B cell (primary cell): ENCODE measurements around the gene ZNF736. TPM values are rescaled to one million over a fixed set of nuclear protein-coding genes. Genes with fewer than 3 reads are reported as not detected.

Experiments
- ATAC-seq: fragments of 200-7000 bp; cut with Tn5 transposase; one replicate; pipeline ENCODE4 v1.10.0; 2021; ENCODE audit warnings: low read depth, mild to moderate bottlenecking, moderate number of reproducible peaks, moderate library complexity
- CTCF ChIA-PET: fragments of 350-600 bp; sonication (Branson Sonifier 250); formaldehyde crosslinking; loops from one replicate; lab custom pipeline; 2021; ENCODE audit warnings: antibody characterized with exemption, inconsistent platforms; lab: Charles Lee
- POLR2A ChIA-PET: fragments of 350-600 bp; sonication (Branson Sonifier 250); formaldehyde crosslinking; loops from one replicate; lab custom pipeline; 2021; ENCODE audit warnings: antibody characterized with exemption; lab: Charles Lee
- DNase-seq: peaks from one replicate; pipeline ENCODE4 v3.0.0; 2013
- H2AFZ ChIP-seq: 2 replicates; pipeline ENCODE4 v1.6.1; 2012; ENCODE audit warnings: mild to moderate bottlenecking, low read depth, low read length; ENCODE audit not compliant: insufficient read depth, poor library complexity, severe bottlenecking
- H3K27ac ChIP-seq, 2 donors: 1 replicate in 1 of 2; 2 replicates in 1 of 2; pipeline ENCODE4 v1.5.1; 2012 to 2013; ENCODE audit warnings: low read length in 2 of 2, mild to moderate bottlenecking in 2 of 2, moderate library complexity in 1 of 2
- H3K27me3 ChIP-seq, 4 experiments: fragments of 200-600 bp in 1 of 4; sonication (generic) in 1 of 4; replicated peaks in 1 of 4; 1 replicate in 2 of 4; 2 replicates in 2 of 4; pipeline versions ENCODE4 v1.6.1 to v1.7.0; 2013 to 2016; ENCODE audit warnings: low read length in 3 of 4, mild to moderate bottlenecking in 2 of 4, mixed read lengths in 1 of 4, moderate library complexity in 1 of 4; ENCODE audit not compliant: insufficient read depth in 4 of 4, control insufficient read depth in 3 of 4; ENCODE audit errors: control extremely low read depth in 1 of 4
- H3K36me3 ChIP-seq, 2 experiments: replicated peaks in 1 of 2; 1 replicate in 1 of 2; 2 replicates in 1 of 2; pipeline versions ENCODE4 v1.6.1 to v1.7.1; 2013; ENCODE audit warnings: low read length in 1 of 2; ENCODE audit not compliant: insufficient read depth in 2 of 2, control insufficient read depth in 1 of 2; ENCODE audit errors: control extremely low read depth in 1 of 2, extremely low read depth in 1 of 2
- H3K4me1 ChIP-seq, 2 donors: fragments of 200-600 bp in 1 of 2; sonication (generic) in 1 of 2; 1 replicate in 1 of 2; 2 replicates in 1 of 2; pipeline versions ENCODE4 v1.5.1 to v1.6.1; 2013 to 2017; ENCODE audit warnings: low read length in 2 of 2; ENCODE audit not compliant: control insufficient read depth in 2 of 2, insufficient read depth in 2 of 2
- H3K4me2 ChIP-seq: replicated peaks from 2 replicates; pipeline ENCODE3; 2012; ENCODE audit warnings: mild to moderate bottlenecking, low read depth, low read length; ENCODE audit not compliant: poor library complexity, severe bottlenecking
- H3K4me3 ChIP-seq, 5 experiments: fragments of 200-600 bp in 1 of 5; sonication (generic) in 1 of 5; 1 replicate in 3 of 5; 2 replicates in 2 of 5; pipeline versions ENCODE4 v1.5.1 to v1.7.0; 2011 to 2016; ENCODE audit warnings: low read length in 4 of 5, mild to moderate bottlenecking in 4 of 5, low read depth in 2 of 5, control low read depth in 1 of 5, moderate library complexity in 1 of 5; ENCODE audit not compliant: insufficient read depth in 1 of 5; ENCODE audit errors: control extremely low read depth in 1 of 5, extremely low read depth in 1 of 5
- H3K79me2 ChIP-seq: fragments of 200-600 bp; sonication (generic); one replicate; pipeline ENCODE4 v1.6.0; 2016; ENCODE audit warnings: low read length; ENCODE audit not compliant: control insufficient read depth, insufficient read depth
- H3K9ac ChIP-seq: fragments of 200-600 bp; sonication (generic); 2 replicates; pipeline ENCODE4 v1.6.1; 2017; ENCODE audit warnings: mild to moderate bottlenecking, low read length, moderate library complexity
- H3K9me3 ChIP-seq, 3 donors: one replicate each; pipeline versions ENCODE4 v1.6.1 to v1.7.1; 2013; ENCODE audit warnings: low read length in 2 of 3; ENCODE audit not compliant: control insufficient read depth in 2 of 3, insufficient read depth in 1 of 3; ENCODE audit errors: control extremely low read depth in 1 of 3
- H4K20me1 ChIP-seq: 2 replicates; pipeline ENCODE4 v1.6.0; 2012; ENCODE audit warnings: mild to moderate bottlenecking, low read length; ENCODE audit not compliant: insufficient read depth, control insufficient read depth, poor library complexity, severe bottlenecking
- H3K27ac Mint-ChIP-seq: one replicate; pipeline ENCODE4 v1.8.0; 2021; ENCODE audit warnings: mixed read lengths
- H3K27me3 Mint-ChIP-seq: one replicate; pipeline ENCODE4 v1.8.0; 2021; ENCODE audit warnings: mixed read lengths
- H3K4me1 Mint-ChIP-seq: one replicate; pipeline ENCODE4 v1.8.0; 2021; ENCODE audit warnings: mixed read lengths
- H3K4me3 Mint-ChIP-seq: one replicate; pipeline ENCODE4 v1.8.0; 2021; ENCODE audit warnings: mixed read lengths
- H3K9me3 Mint-ChIP-seq: one replicate; pipeline ENCODE4 v1.8.0; 2022; ENCODE audit warnings: mixed read lengths; ENCODE audit not compliant: insufficient read depth
- EZH2 ChIP-seq: IDR thresholded peaks from 2 replicates; pipeline ENCODE4 v1.6.1; 2012; ENCODE audit warnings: borderline replicate concordance, low read depth, mild to moderate bottlenecking, moderate library complexity, low read length; ENCODE audit not compliant: insufficient read depth, poor library complexity, severe bottlenecking
- WGBS: methylation state at CpG from one replicate; pipeline ENCODE4 v1.1.5; 2013; ENCODE audit warnings: missing lambda C conversion rate; ENCODE audit not compliant: insufficient coverage; 5-methylcytosine and 5-hydroxymethylcytosine counted together
- intact Hi-C: fragments of 100-400 bp; cut with micrococcal nuclease; formaldehyde crosslinking; loops from one replicate; pipeline ENCODE4 v1.10.0; 2022
- polyA minus RNA-seq: library from RNA; depleted of rRNA, polyadenylated mRNA; stranded (reverse); fragments of >200 nt; gene quantifications from 2 replicates; pipeline ENCODE4 v1.2.3, GENCODE V29; 2012
- polyA plus RNA-seq: library from polyadenylated mRNA; depleted of rRNA; stranded (reverse); fragments of >200 nt; gene quantifications from 2 replicates; pipeline ENCODE4 v1.2.3, GENCODE V29; 2012
- total RNA-seq, 2 donors: library from RNA; stranded (reverse); fragments of 120-200 nt in 1 of 2; gene quantifications; 1 replicate in 1 of 2; 2 replicates in 1 of 2; pipeline versions ENCODE4 v1.2.3 to v1.2.4, GENCODE V29; 2013 to 2022
- TF ChIP-seq, protein P1 (sequence below): fragments of 200-600 bp; IDR thresholded peaks from one replicate; pipeline ENCODE4 v1.8.0; 2022; ENCODE audit warnings: antibody characterized with exemption, mild to moderate bottlenecking

The ZNF736 gene
- total RNA-seq (79.8 and 85.0 TPM in 2 replicates), polyA plus RNA-seq (10.0 and 18.0 TPM in 2 replicates), polyA minus RNA-seq (15.3 and 24.6 TPM in 2 replicates)
- total RNA-seq (2013): 31.3 TPM

DNA sequence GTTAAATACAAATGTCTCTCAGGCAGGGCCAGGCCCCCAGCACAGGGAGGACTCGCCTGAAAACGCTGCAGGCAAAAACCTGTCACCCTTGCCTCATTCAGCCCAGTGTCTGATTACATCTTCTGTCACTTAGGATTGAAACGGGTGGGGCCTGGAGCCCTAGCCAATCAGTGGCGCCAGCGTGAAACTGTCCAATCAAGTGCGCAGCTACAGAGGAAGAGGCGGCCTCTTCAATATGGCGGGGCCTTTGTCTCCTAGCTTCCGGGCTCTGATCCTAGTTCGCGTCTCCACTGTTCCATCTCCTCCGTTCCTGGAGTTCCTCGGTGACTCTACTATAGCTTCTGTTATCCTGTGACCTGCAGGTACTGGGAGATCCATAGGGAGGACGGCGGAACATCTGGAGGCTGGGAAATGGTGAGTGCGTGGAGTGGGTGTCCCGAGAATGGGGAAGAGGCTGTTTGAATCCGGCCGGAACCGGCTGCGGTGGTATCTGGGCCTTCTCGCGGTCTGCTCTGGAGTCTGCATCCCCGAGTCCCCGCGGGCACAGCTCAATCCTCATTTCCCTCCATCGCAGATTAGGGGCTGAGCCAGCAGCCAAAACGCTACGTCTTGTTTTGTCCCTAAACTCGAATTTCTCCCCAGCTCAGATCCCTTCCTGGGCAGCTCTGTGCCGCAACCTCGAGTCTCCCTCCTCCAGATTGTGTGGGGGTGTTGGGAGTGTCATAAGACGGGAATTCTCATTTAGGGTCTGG, at the start of gene ZNF736:
Gene ZNF736 (plus strand): TSS at position 222 of the 752 bp plus-strand sequence. CDS start 190 bp downstream, at position 412.
- Histone ChIP-seq H3K9ac (peak within 1 kb of the TSS; percentile 100), H3K79me2 (peaks cover 80% of the 10 kb centered on the region), H3K36me3 (no peaks in the 10 kb centered on the region), H2AFZ (peak within 1 kb of the TSS; percentile 96), H3K4me1 (peaks cover 20 to 31% of the 10 kb centered on the region in 2 donors), H3K27me3 (no peaks in the 10 kb centered on the region), H3K9me3 (no peaks in the 10 kb centered on the region), H3K27ac (peak within 1 kb of the TSS; percentile 88 to 97), H3K4me2 (peak within 1 kb of the TSS; percentile 89), H4K20me1 (no peaks in the 10 kb centered on the region), H3K4me3 (peak within 1 kb of the TSS; percentile 76 to 99 (median 92))
- Mint-ChIP-seq H3K4me3 (peak within 1 kb of the TSS; percentile 99), H3K27me3 (no peaks in the 10 kb centered on the region), H3K4me1 (peaks cover 38% of the 10 kb centered on the region), H3K9me3 (no peaks in the 10 kb centered on the region), H3K27ac (peak within 1 kb of the TSS; percentile 99)
- peak; percentile 92 for DNase-seq
- peak; percentile 100 for ATAC-seq
- POLR2A ChIA-PET: interaction anchor here (0.6 to 1.4 kb wide), 4 partner anchors 9 to 1018 kb away, joined by 3 to 15 read pairs (median 4); partner anchors contain the start of gene ZNF138
- CTCF ChIA-PET: interaction anchor here (0.6 to 1.4 kb wide), 2 partner anchors 8 to 49 kb away, joined by 3 to 4 read pairs; no protein-coding TSS in a partner anchor
- under 1% methylated on average over 21 of the region's 33 CpGs for WGBS
- no peak for TF ChIP-seq EZH2
- TF ChIP-seq, protein P1, sequence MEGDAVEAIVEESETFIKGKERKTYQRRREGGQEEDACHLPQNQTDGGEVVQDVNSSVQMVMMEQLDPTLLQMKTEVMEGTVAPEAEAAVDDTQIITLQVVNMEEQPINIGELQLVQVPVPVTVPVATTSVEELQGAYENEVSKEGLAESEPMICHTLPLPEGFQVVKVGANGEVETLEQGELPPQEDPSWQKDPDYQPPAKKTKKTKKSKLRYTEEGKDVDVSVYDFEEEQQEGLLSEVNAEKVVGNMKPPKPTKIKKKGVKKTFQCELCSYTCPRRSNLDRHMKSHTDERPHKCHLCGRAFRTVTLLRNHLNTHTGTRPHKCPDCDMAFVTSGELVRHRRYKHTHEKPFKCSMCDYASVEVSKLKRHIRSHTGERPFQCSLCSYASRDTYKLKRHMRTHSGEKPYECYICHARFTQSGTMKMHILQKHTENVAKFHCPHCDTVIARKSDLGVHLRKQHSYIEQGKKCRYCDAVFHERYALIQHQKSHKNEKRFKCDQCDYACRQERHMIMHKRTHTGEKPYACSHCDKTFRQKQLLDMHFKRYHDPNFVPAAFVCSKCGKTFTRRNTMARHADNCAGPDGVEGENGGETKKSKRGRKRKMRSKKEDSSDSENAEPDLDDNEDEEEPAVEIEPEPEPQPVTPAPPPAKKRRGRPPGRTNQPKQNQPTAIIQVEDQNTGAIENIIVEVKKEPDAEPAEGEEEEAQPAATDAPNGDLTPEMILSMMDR: no peak
- intact Hi-C loops: loop anchor here (1.0 to 2.0 kb wide), 4 partner anchors 9 to 480 kb away; partner anchors contain the start of genes ZNF107, ZNF138 and ZNF680
